Liver (tissue), 9 donors: Measurements from ENCODE around the gene ERC2. TPM values are rescaled to one million over a fixed set of nuclear protein-coding genes. Genes with fewer than 3 reads are reported as not detected.
A peak's percentile ranks its signal among the peaks of the same experiment; 100 is the strongest.

Source experiments
- DNase-seq: peaks from one replicate; pipeline ENCODE4 v3.0.0-alpha.2; 2017; ENCODE audit warnings: low spot score
- H3K27ac ChIP-seq, 2 donors: one replicate each; pipeline ENCODE4 v1.7.0; 2013; ENCODE audit warnings: inconsistent platforms in 2 of 2, low read length in 2 of 2, control low read depth in 1 of 2, low read depth in 1 of 2, mild to moderate bottlenecking in 1 of 2
- H3K27me3 ChIP-seq, 4 donors: one replicate each; pipeline versions ENCODE4 v1.6.1 to v1.7.0; 2013; ENCODE audit warnings: low read length in 3 of 4, inconsistent platforms in 1 of 4, mild to moderate bottlenecking in 1 of 4, moderate library complexity in 1 of 4; ENCODE audit not compliant: control insufficient read depth in 4 of 4, insufficient read depth in 4 of 4
- H3K36me3 ChIP-seq, 4 donors: one replicate each; pipeline versions ENCODE4 v1.6.1 to v1.7.0; 2013; ENCODE audit warnings: low read length in 3 of 4, mild to moderate bottlenecking in 3 of 4, low read depth in 1 of 4, moderate library complexity in 1 of 4; ENCODE audit not compliant: control insufficient read depth in 4 of 4, insufficient read depth in 3 of 4
- H3K4me1 ChIP-seq, 4 donors: one replicate each; pipeline versions ENCODE4 v1.6.1 to v1.7.0; 2013; ENCODE audit warnings: low read length in 3 of 4, mild to moderate bottlenecking in 3 of 4, moderate library complexity in 1 of 4; ENCODE audit not compliant: control insufficient read depth in 4 of 4, insufficient read depth in 4 of 4
- H3K4me3 ChIP-seq, 3 donors: one replicate each; pipeline versions ENCODE4 v1.6.1 to v1.7.0; 2013; ENCODE audit warnings: low read length in 3 of 3, control low read depth in 1 of 3, low read depth in 1 of 3, mild to moderate bottlenecking in 1 of 3
- H3K9ac ChIP-seq, 2 donors: one replicate each; pipeline ENCODE4 v1.7.0; 2013; ENCODE audit warnings: low read length in 2 of 2, mild to moderate bottlenecking in 2 of 2, moderate library complexity in 2 of 2, control low read depth in 1 of 2, low read depth in 1 of 2
- H3K9me3 ChIP-seq, 4 donors: one replicate each; pipeline versions ENCODE4 v1.6.1 to v1.7.0; 2013; ENCODE audit warnings: low read length in 3 of 4; ENCODE audit not compliant: control insufficient read depth in 4 of 4
- ATF3 ChIP-seq: IDR thresholded peaks from 2 replicates; pipeline ENCODE4 v1.6.1; 2016; ENCODE audit warnings: antibody characterized with exemption
- CTCF ChIP-seq: fragments of 150-350 bp; IDR thresholded peaks from 2 replicates; pipeline ENCODE4 v1.5.1; 2017; ENCODE audit warnings: improper control_type of control experiment, low read depth, low read length; ENCODE audit not compliant: missing input control
- EGR1 ChIP-seq, 2 donors: IDR thresholded peaks; 2 replicates each; pipeline ENCODE4 v1.6.1; 2016 to 2018; ENCODE audit warnings: antibody characterized with exemption in 2 of 2, low read depth in 2 of 2
- FOXA1 ChIP-seq: IDR thresholded peaks from 2 replicates; pipeline ENCODE4 v1.6.1; 2016; ENCODE audit warnings: antibody characterized with exemption
- FOXA2 ChIP-seq: IDR thresholded peaks from 2 replicates; pipeline ENCODE4 v1.6.1; 2016; ENCODE audit warnings: antibody characterized with exemption
- GABPA ChIP-seq, 2 donors: IDR thresholded peaks in 1 of 2; conservative IDR thresholded peaks in 1 of 2; 2 replicates each; pipeline ENCODE4 v1.6.1; 2016; ENCODE audit warnings: antibody characterized with exemption in 2 of 2, mild to moderate bottlenecking in 1 of 2, moderate library complexity in 1 of 2
- HNF4A ChIP-seq, 2 donors: conservative IDR thresholded peaks; 2 replicates each; pipeline ENCODE4 v1.6.1; 2016; ENCODE audit warnings: antibody characterized with exemption in 2 of 2, mild to moderate bottlenecking in 2 of 2
- HNF4G ChIP-seq: IDR thresholded peaks from 2 replicates; pipeline ENCODE4 v1.6.1; 2016; ENCODE audit warnings: antibody characterized with exemption
- JUND ChIP-seq, 2 donors: IDR thresholded peaks; 2 replicates each; pipeline ENCODE4 v1.6.1; 2016; ENCODE audit warnings: antibody characterized with exemption in 2 of 2
- MAX ChIP-seq: IDR thresholded peaks from 2 replicates; pipeline ENCODE4 v1.6.1; 2016; ENCODE audit warnings: antibody characterized with exemption
- NR2F2 ChIP-seq: IDR thresholded peaks from 2 replicates; pipeline ENCODE4 v1.6.1; 2016; ENCODE audit warnings: antibody characterized with exemption
- RAD21 ChIP-seq, 2 donors: IDR thresholded peaks; 2 replicates each; pipeline ENCODE4 v1.6.1; 2016; ENCODE audit warnings: antibody characterized with exemption in 2 of 2, mild to moderate bottlenecking in 2 of 2
- REST ChIP-seq: IDR thresholded peaks from 2 replicates; pipeline ENCODE4 v1.6.1; 2016; ENCODE audit warnings: antibody characterized with exemption, mild to moderate bottlenecking
- RXRA ChIP-seq, 2 donors: IDR thresholded peaks; 2 replicates each; pipeline ENCODE4 v1.6.1; 2017 to 2018; ENCODE audit warnings: antibody characterized with exemption in 2 of 2, mild to moderate bottlenecking in 1 of 2
- SP1 ChIP-seq: IDR thresholded peaks from 2 replicates; pipeline ENCODE4 v1.6.1; 2018; ENCODE audit warnings: antibody characterized with exemption, mild to moderate bottlenecking
- TAF1 ChIP-seq: conservative IDR thresholded peaks from 2 replicates; pipeline ENCODE4 v1.6.1; 2016; ENCODE audit warnings: antibody characterized with exemption, mild to moderate bottlenecking
- YY1 ChIP-seq: IDR thresholded peaks from 2 replicates; pipeline ENCODE4 v1.6.1; 2016; ENCODE audit warnings: antibody characterized with exemption, mild to moderate bottlenecking
- ZBTB33 ChIP-seq: IDR thresholded peaks from 2 replicates; pipeline ENCODE4 v1.6.1; 2016; ENCODE audit warnings: antibody characterized with exemption
- whole genome bisulfite sequencing: extraction: QIAGEN DNeasy Blood & Tissue Kit; methylation state at CpG from one replicate; pipeline ENCODE4 v1.1.7; 2013; 5-methylcytosine and 5-hydroxymethylcytosine counted together
- polyA plus RNA-seq, 2 donors: library from polyadenylated mRNA; stranded (reverse) in 1 of 2; unstranded in 1 of 2; fragments of 200-250 nt in 1 of 2; fragments of >200 nt in 1 of 2; fragmentation: Nextera tagmentation in 1 of 2; extraction: Ambion mirVana in 1 of 2; gene quantifications; one replicate each; pipeline versions ENCODE4 v1.2.1 to v1.2.3, GENCODE V29; 2013 to 2015
- total RNA-seq, 2 donors: library from RNA; depleted of rRNA; stranded (reverse); fragments of >200 nt; gene quantifications; one replicate each; pipeline ENCODE4 v1.2.3, GENCODE V29; 2014
- donor health status: healthy.
- donor health status: healthy.
- donor health status: healthy.
- donor health status: healthy.
- donor health status: healthy.

ERC2 gene
- total and polyA plus RNA-seq, 4 donors: 0.14 to 0.25 TPM; not detected in 2

- TF ChIP-seq ZBTB33: peak; percentile 24
- TF ChIP-seq HNF4G: peak; percentile 85
- TF ChIP-seq SP1: peak; percentile 85
- peak; percentile 35 to 72 for TF ChIP-seq RXRA (IDR thresholded peaks at IDR 0.05)
Observed at GRCh38 chr3:55497250-55497649, 971.0 kb downstream of the ERC2 start (continued).

- 88% methylated on average over 2 of the region's 2 CpGs for WGBS
Observed at GRCh38 chr3:55494976-55495375, 973.3 kb downstream of the ERC2 start.

GRCh38 chr3:55492976-55493375 is 975.3 kb downstream of the ERC2 start:
- H3K4me3 ChIP-seq: no peak overlapping the region
- no peaks in the 10 kb centered on the region for H3K36me3 ChIP-seq
- WGBS: 91% methylated on average over 5 of the region's 5 CpGs
- H3K9me3 ChIP-seq: no peaks in the 10 kb centered on the region
- no peaks in the 10 kb centered on the region for H3K27me3 ChIP-seq
- no peak overlapping the region for H3K27ac ChIP-seq
- peaks cover 5 to 26% (median 19%) of the 10 kb centered on the region in 4 donors for H3K4me1 ChIP-seq
- TF ChIP-seq YY1 (no peak), ATF3 (no peak), FOXA2 (no peak), CTCF (no peak), RAD21 (IDR thresholded peaks at IDR 0.05) (no peak), HNF4G (no peak), GABPA (IDR thresholded peaks at IDR 0.05 in 1 of 2, conservative IDR thresholded peaks at IDR 0.05 in 1 of 2) (no peak), REST (no peak), HNF4A (conservative IDR thresholded peaks at IDR 0.05) (no peak), ZBTB33 (no peak), EGR1 (IDR thresholded peaks at IDR 0.05; ENCODE audit: low read depth in 2 of 2) (no peak), RXRA (IDR thresholded peaks at IDR 0.05) (no peak), NR2F2 (no peak), FOXA1 (no peak), JUND (IDR thresholded peaks at IDR 0.05) (no peak), MAX (no peak), TAF1 (no peak), SP1 (no peak)
- no peak overlapping the region for H3K9ac ChIP-seq
- DNase-seq: no peak

More at GRCh38 chr3:55494976-55495375, 973.3 kb downstream of the ERC2 start:
- Histone ChIP-seq H3K9ac (no peak overlapping the region), H3K4me3 (no peak overlapping the region), H3K27me3 (no peaks in the 10 kb centered on the region), H3K36me3 (no peaks in the 10 kb centered on the region), H3K27ac (no peak overlapping the region), H3K4me1 (peaks cover 4 to 23% (median 14%) of the 10 kb centered on the region in 4 donors), H3K9me3 (no peaks in the 10 kb centered on the region)
- no peak for DNase-seq
- TF ChIP-seq EGR1 (IDR thresholded peaks at IDR 0.05; ENCODE audit: low read depth in 2 of 2) (no peak), GABPA (IDR thresholded peaks at IDR 0.05 in 1 of 2, conservative IDR thresholded peaks at IDR 0.05 in 1 of 2) (no peak), HNF4G (no peak), FOXA2 (no peak), JUND (IDR thresholded peaks at IDR 0.05) (no peak), FOXA1 (no peak), RAD21 (IDR thresholded peaks at IDR 0.05) (no peak), RXRA (IDR thresholded peaks at IDR 0.05) (no peak), NR2F2 (no peak)
